HG03175 (cell line): ENCODE measurements around the gene C2.

Experiments used
- ATAC-seq: cut with Tn5 transposase; IDR thresholded peaks from one replicate; pipeline ENCODE4 v1.9.1; 2021; ENCODE audit warnings: mild to moderate bottlenecking, moderate library complexity; ENCODE audit not compliant: unreplicated experiment

C2 gene

DNA sequence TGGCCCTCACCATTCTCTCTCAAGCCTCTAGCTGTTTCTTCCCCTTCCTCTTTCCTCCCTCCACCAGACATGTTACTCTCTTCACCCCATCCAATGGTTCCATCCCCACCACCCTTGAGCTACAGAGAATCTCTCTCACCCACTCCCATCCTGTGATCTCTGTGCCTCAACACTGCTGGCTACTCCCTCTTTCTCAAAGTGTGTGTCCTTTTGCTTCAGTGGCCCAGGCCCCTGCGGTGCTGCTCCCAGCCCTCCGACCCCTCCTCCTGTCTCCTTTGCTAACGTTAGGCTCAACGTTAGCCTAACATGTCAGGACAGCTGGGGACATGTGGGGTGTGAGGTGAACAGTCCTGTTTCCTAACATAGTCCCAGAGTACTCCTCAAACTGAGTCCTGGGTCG is 25.4 kb downstream of the C2 start:
- no peak for ATAC-seq

DNA sequence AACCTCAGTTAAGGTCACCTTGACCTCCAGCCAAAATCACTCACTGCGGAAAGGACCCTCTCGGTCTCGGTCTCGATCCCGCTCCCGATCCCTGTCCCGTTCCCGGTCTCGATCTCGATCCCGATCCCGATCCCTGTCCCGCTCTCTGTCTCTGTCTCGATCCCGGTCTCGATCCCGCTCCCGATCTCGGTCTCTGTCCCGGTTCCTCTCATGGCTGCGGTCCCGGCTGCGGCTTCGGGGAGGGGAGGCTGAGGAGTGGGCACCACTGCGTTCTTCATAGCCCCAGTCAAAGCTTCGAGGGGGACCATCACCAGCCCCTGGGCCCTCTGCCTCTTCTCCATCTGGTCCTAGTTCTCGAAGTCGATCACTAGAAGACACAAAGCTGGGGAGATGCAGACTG is 27.0 kb downstream of the C2 start:
- ATAC-seq, result no peak

DNA sequence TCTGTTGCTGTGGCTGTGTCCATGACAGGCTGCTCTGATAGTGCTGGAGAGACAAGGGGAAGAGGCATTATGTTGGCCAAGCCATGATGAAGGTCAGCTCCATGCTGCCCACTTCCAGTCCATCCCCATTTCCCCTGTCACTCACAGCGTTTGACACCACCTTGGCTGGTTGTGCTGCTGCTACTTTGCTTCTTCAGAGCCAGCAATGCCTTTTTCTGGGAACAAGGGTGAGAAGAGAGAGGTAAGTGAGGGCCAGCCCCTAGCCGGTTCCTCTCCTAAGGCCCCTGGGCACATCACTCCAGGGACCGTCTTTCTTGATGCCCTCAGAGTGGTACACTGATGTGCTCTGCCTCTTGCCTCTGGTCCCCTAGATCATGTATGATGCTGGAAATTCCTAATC is 29.3 kb downstream of the C2 start:
- ATAC-seq, result no peak

DNA sequence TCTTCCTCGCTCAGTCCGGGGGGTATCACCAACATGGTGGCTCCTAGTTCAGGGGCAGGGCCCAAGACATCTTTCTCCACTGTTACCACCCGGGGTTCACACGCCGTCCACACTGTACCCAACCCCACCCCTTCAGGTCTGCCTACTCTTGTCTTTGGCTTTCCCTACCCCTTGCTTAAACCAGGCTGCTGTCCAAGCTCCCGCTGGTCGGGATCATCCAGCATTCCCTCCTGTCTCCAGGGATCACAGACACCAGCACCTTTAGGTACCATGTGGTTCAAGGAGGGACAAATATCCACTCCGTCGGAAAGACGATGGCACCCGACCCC is 30.9 kb downstream of the C2 start:
- ATAC-seq, result no peak

DNA sequence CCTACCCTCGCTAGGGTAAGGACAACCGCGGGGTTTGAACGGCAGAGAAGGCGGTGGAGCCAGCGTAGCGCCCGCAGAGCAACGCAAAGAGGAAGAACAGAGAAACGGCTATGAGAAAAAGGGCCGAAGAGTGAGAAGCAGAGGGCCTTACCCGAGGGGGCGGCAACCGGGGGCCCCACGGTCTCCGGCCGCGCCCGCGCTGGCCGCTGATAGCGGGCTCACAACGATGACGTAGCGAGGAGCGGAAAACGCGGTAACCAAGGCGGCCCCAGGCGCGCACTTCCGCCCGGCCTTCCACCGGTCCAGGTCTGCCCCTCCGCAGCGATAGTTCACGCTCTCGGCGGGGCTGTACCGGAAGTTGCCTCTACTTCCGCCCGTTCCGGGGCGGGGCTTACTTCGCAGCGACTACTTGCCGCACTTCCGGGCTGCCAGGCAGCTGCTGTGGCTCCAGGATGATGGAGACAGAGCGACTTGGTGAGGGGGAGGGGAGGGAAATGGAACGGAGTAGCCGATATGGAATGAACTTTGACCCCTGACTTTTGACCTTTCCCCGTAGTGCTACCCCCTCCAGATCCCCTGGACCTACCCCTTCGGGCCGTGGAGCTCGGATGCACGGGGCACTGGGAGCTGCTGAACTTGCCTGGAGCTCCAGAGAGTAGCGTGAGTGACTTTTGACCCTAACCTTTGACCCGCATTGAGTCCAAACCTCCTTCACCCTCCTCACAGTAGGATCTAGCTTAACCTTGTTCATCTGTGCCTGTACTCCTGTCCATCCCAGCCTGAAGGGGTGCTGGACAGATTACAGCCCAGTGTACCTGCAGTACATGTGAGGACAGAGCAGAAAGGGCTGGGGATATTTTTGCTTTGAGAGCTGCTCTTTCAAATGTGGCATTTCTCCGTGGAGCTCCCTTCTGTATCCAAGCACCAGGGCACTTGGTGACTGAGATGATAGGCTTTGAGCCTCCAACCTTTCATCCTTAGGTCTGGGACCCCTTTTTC is 31.5 kb downstream of the C2 start, which contains the start of the genes NELFE and SKIC2:
Gene NELFE, minus strand, starts transcription at position 231 of the 999 bp plus-strand sequence. CDS start 525 bp downstream, outside the sequence.
Gene SKIC2, plus strand, starts transcription at position 435 of the 999 bp plus-strand sequence. Its CDS starts 18 bp downstream, at position 453.
- ATAC-seq, result peak; percentile 96

DNA sequence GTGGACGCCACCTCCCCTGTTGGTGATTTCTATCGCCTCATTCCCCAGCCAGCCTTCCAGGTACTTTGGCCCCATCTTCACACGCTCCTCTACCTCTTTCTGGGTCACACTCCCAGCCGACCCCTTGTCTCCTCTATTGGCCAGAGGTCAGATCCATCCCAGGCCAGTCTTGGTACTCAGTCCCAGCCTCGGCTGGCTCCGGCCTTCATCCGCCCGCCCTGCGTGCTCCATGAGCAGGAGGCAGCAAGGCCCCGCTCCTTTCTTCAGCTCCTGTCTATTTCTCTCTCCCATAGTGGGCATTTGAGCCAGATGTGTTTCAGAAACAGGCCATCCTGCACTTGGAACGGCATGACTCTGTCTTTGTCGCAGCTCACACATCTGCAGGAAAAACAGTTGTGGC is 34.1 kb downstream of the C2 start:
- no peak for ATAC-seq

DNA sequence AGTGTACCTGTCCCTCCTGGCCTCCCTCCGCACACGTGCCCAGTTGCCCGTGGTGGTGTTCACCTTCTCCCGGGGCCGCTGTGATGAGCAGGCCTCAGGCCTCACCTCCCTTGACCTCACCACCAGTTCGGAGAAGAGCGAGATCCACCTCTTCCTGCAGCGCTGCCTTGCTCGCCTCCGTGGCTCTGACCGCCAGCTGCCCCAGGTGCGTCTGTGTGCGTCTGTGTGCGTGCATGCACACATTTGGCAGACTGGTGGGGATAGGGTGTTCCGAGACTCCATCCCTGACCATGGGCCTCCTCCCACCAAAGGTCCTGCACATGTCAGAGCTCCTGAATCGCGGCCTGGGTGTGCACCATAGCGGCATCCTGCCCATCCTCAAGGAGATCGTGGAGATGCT is 36.4 kb downstream of the C2 start:
- no peak for ATAC-seq

DNA sequence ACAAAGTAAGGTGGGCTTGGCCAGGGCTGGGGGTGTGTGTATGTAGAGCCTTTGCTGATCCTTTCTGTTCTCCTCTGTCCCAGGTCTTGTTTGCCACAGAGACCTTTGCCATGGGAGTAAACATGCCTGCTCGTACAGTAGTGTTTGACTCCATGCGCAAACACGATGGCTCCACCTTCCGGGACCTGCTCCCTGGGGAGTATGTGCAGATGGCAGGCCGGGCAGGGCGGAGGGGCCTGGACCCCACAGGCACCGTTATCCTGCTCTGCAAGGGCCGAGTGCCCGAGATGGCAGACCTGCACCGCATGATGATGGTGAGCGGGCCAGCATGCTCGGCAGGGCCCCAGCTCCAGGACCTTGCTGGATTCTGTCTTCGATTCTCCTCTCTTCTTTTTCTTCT is 38.2 kb downstream of the C2 start:
- no peak for ATAC-seq

DNA sequence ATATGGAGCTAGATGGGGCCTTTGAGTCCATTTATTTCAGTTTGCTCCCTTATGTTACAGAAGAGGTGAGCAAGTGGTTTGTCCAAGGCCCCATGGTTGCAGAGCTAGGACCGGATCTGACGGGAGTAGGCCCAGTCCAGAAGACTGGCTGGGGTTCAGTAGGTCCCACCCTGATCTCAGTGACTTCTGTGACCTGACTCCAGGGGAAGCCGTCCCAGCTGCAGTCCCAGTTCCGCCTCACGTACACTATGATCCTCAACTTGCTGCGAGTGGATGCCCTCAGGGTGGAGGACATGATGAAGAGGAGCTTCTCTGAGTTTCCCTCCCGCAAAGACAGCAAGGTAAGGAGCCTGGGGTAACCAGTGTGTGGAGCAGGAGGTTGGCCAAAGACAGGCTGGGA is 39.0 kb downstream of the C2 start:
- no peak for ATAC-seq

DNA sequence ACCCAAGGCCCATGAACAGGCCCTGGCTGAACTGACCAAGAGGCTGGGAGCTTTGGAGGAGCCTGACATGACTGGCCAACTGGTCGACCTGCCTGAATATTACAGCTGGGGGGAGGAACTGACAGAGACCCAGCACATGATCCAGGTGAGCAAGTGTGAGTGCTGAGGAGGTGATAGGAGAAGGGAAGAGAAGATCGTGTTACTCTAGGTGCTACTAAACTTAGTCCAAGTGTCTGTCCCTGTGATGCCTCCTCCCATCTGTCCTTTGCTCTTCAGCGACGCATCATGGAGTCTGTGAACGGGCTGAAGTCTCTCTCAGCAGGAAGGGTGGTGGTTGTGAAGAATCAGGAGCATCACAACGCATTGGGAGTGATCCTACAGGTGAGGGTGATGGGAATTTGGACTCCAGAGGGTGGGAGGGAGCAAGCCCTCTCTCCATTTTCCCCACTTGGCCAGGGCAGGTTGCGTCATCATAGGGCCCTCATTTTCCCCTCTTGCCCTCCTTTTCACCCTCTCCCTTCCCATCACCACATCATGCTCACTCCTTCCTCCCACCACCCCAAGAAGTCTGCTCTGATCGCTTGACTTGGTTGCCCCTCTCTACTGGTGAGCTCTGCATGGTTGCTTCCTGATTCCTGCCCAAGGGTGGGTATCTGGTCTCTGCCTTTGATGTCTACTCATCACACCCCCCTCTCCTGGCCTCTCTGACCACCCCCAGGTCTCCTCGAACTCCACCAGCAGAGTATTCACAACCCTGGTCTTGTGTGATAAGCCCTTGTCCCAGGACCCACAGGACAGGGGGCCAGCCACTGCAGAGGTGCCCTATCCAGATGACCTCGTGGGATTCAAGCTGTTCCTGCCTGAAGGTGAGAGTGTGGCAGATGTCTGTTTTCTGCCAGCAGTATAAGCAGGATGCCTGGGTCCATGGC is 39.7 kb downstream of the C2 start:
- ATAC-seq, result no peak

DNA sequence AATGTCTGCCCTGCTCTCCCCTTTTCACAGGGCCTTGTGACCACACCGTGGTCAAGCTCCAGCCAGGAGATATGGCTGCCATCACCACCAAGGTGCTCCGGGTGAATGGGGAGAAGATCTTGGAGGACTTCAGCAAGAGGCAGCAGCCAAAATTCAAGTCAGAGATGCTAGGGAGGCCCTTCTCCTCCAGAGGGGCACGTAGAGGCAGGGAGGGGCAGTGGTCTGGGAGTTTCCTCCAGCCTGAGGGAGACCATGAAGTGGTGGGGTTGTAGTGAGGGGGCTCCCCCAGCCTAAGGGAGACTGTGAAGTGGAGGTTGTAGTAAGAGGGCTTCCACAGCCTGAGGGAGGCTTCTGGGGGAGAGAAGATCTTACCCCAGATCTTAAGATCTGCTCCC is 40.4 kb downstream of the C2 start:
- no peak for ATAC-seq

DNA sequence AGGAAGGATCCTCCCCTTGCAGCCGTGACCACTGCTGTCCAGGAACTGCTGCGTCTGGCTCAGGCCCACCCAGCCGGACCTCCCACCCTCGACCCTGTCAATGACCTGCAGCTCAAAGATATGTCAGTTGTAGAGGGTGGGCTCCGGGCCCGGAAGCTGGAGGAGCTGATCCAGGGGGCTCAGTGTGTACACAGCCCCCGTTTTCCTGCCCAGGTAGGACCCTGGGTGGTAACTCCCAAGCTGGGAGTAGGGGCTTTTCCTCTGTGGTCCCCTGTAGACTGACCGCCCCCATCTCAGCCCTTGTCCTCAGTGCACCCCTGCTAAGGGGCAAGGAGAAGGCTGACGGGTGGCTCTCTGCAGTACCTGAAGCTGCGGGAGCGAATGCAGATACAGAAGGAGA is 40.8 kb downstream of the C2 start:
- ATAC-seq, result no peak

DNA sequence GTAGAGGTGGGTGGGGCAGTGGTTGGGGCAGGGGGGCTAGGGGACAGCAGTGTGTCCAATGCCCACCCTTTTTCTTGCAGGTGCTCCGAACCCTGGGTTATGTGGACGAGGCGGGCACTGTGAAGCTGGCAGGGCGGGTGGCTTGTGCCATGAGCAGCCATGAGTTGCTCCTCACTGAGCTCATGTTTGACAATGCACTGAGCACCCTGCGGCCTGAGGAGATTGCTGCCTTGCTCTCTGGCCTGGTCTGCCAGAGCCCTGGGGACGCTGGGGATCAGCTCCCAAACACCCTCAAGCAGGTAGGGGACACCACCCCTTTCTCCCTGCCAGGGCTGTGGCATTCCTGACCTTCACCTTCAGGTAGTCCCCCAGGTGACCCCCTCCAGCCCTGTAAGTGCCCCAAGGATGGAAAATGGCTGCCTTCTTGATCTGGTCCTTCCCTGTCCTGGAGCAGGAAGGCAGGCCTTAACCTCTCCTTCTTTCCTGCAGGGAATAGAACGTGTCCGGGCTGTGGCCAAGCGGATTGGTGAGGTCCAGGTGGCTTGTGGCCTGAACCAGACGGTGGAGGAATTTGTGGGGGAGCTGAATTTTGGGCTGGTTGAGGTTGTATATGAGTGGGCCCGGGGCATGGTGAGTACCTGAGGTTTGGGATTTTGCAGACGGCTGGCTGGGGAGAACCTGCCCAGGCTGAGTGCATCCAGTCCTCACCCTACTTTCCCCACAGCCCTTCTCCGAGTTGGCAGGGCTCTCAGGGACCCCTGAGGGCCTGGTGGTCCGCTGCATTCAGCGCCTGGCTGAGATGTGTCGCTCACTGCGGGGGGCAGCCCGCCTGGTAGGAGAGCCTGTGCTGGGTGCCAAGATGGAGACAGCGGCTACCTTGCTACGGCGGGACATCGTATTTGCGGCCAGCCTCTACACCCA is 41.5 kb downstream of the C2 start:
- no peak for ATAC-seq

DNA sequence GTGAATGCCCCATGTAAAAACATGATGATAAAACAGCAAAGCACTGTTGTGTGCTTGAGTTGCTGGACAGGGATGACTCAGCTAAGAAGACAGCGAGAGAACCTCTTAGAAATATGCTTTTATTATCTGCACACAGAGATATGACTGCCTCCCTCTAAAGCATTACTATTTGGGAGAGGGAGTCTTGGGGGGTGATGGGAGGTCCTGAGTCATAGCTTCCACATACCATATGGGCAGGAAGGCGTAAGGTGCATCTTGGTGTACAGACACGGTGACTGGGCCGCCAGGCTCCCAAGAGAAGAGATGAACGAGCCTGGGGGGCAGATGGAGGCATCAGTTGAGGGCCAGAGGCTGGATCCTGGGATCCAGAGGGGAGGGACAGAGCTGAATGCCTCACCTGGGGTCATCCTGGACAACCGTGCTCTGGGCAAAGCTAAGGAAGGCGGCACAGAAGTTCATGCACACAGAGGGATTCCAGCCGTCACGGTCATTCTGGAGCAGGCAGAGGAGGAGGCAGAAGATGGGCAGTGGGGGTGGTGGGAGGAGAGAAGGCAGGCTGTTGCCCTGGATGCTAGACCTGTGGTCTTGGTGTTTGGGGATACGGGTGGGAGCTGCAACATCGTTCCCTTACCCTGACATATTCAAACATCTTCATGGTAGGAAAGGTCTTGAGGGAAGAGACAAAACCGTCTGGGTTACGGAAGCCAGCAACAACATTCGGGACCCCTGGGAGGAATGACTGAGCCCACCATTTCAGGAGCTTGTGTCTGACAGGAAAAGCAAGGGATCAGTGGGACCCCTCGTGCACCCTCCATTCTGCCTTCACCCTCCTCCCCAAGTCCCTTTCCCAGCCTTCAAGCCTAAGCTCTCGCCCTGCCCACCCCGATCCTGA is 42.4 kb downstream of the C2 start:
- ATAC-seq, result no peak

DNA sequence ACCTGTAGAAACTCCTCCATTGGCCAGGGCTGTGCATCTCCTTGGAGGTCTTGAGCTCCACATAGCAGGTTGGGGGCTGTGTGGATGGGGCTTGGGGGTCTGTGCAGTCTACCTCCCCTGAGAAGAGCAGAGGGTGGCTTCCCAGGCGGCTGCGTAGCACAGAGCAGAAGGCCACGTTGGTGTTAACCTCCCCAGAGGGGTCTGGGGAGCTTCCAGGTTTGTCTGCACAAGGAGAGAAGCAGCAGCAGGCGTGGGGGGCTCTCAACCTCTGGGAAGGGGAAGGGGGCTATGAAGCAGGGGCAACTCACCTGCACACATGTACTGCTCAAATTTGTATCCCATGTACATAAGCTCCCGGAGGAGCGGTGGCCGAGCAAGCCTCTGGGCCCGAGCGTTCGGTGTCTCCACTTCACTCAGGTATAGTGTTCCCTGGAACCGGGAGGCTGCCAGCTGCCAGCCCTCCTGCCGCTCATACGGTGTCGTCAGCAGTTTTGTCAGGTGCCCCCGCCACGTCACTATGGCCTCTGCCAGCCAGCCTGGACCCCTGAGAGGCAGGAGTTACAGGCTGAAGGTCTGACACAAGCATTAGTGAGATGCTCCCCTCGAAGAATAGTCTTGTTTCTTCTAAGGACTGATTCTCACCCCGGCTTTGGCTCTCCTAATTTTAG is 43.2 kb downstream of the C2 start:
- no peak for ATAC-seq

DNA sequence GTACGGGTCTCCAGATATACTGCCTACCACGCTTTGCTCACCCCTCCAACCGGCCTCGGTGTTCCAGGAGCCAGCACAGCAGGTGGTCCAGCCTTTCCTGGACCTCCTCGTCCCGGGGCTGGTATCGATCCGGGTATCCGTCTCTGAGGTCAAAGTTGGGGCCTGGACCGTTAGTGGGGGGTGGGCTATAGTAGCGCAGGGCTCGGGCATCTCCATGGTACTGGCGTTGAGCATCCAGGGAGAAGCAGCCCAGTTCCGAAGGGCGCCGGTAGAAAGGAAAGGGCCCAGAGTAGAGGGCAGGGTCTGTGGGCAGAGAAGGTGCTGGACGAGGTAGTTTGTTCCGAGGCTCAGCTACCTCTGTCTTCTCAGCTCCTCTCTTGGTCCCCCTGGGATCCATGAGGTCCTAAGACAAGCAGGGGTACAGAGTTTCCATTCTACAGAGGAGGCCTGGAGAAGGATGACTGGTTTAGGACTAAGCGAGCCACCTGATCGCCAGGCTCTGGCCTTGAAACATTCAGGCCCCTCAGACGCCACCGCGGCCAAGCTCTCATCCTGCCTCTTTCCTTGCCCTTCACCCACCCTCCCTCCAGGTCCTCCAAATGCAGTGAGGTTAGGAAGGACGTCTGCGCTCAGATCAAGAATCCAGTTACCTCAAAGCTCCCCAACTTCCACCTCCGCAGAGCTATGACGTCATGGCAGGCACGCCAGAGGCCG is 43.9 kb downstream of the C2 start:
- ATAC-seq, result no peak

DNA sequence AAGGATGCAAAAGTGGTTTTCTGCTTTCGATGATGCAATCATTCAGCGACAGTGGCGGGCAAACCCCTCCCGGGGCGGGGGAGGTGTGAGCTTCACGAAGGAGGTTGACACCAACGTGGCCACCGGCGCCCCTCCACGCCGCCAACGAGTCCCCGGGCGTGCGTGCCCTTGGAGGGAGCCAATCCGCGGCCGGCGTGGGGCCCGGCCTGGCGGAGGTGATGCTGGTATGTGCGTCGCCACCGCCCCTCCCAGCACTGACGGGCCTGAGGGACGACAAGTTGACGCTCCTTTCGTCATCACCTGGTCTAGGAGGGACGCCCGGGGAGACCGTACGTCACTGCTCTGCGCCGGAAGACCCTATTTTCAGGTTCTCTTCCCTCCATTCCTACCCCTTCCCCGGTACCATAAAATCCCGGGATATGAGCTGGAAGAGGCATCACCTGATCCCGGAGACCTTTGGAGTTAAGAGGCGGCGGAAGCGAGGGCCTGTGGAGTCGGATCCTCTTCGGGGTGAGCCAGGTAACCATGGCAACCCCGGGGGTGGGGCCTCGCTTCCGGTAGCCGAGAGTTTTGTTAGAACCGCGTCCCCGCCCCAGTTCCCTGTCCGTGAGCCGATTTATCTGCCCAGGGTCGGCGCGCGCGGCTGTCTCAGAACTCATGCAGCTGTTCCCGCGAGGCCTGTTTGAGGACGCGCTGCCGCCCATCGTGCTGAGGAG is 44.6 kb downstream of the C2 start, which contains the start of gene DXO:
Gene DXO, minus strand, starts transcription at position 146 of the 716 bp plus-strand sequence. CDS start 463 bp downstream, outside the sequence.
- peak; percentile 88 for ATAC-seq
